WTC11 (cell line): ENCODE measurements around the gene AXDND1. TPM values are rescaled to one million over a fixed set of nuclear protein-coding genes. Genes with fewer than 3 reads are reported as not detected.
"Not testable (repeated sequence)": the region's sequence is repeated elsewhere in the genome, so short reads cannot be mapped to it uniquely, and the experiment has no call there.

Experiments
- ATAC-seq: fragments of 200-7000 bp; cut with Tn5 transposase; 2 replicates; pipeline ENCODE4 v1.10.0; 2021; ENCODE audit warnings: mild to moderate bottlenecking, moderate library complexity
- CTCF ChIA-PET: fragments of 300-600 bp; sonication (Branson Sonifier 250); formaldehyde crosslinking; loops from one replicate; lab custom pipeline; 2021; ENCODE audit warnings: antibody characterized with exemption; lab: Charles Lee
- POLR2A ChIA-PET: fragments of 350-600 bp; sonication (Branson Sonifier 250); formaldehyde crosslinking; loops from one replicate; lab custom pipeline; 2021; ENCODE audit warnings: antibody characterized with exemption; lab: Charles Lee
- DNase-seq: peaks from one replicate; pipeline ENCODE4 v3.0.0; 2021; ENCODE audit warnings: low spot score
- H3K27ac Mint-ChIP-seq: 2 replicates; pipeline ENCODE4 v1.8.0; 2021; ENCODE audit warnings: mixed read lengths
- H3K27me3 Mint-ChIP-seq: 2 replicates; pipeline ENCODE4 v1.8.0; 2021; ENCODE audit warnings: low read depth, mild to moderate bottlenecking, moderate library complexity, mixed read lengths
- H3K36me3 Mint-ChIP-seq: 2 replicates; pipeline ENCODE4 v1.8.0; 2021; ENCODE audit warnings: mixed read lengths
- H3K4me1 Mint-ChIP-seq: 2 replicates; pipeline ENCODE4 v1.8.0; 2022; ENCODE audit warnings: mixed read lengths
- H3K4me3 Mint-ChIP-seq: 2 replicates; pipeline ENCODE4 v1.8.0; 2021; ENCODE audit warnings: mild to moderate bottlenecking, moderate library complexity, mixed read lengths
- H3K9me3 Mint-ChIP-seq: 2 replicates; pipeline ENCODE4 v1.8.0; 2021; ENCODE audit warnings: mixed read lengths
- ARID4B ChIP-seq: sonication (generic); formaldehyde crosslinking; IDR thresholded peaks from 2 replicates; pipeline ENCODE4 v1.8.0; 2023; ENCODE audit warnings: missing genetic modification reagents, mild to moderate bottlenecking, borderline replicate concordance
- CREM ChIP-seq: sonication (generic); formaldehyde crosslinking; IDR thresholded peaks from 2 replicates; pipeline ENCODE4 v1.8.1; 2022; ENCODE audit warnings: mild to moderate bottlenecking, missing genetic modification reagents, moderate library complexity
- KAT7 ChIP-seq: sonication (generic); formaldehyde crosslinking; IDR thresholded peaks from 2 replicates; pipeline ENCODE4 v1.8.1; 2023; ENCODE audit warnings: missing genetic modification reagents, mild to moderate bottlenecking, borderline replicate concordance
- MAX ChIP-seq: sonication (generic); formaldehyde crosslinking; IDR thresholded peaks from 2 replicates; pipeline ENCODE4 v1.8.0; 2022; ENCODE audit warnings: mild to moderate bottlenecking, missing genetic modification reagents
- MLX ChIP-seq: sonication (generic); formaldehyde crosslinking; IDR thresholded peaks from 2 replicates; pipeline ENCODE4 v1.8.1; 2023; ENCODE audit warnings: mild to moderate bottlenecking, missing genetic modification reagents, moderate library complexity
- NR1H2 ChIP-seq: sonication (generic); formaldehyde crosslinking; IDR thresholded peaks from 2 replicates; pipeline ENCODE4 v1.9.0; 2021; ENCODE audit warnings: mild to moderate bottlenecking, moderate library complexity, missing genetic modification reagents
- STAT6 ChIP-seq: sonication (generic); formaldehyde crosslinking; conservative IDR thresholded peaks from 2 replicates; pipeline ENCODE4 v1.8.1; 2023; ENCODE audit warnings: mild to moderate bottlenecking, low read depth, missing genetic modification reagents, moderate library complexity
- ZBTB21 ChIP-seq: sonication (generic); formaldehyde crosslinking; IDR thresholded peaks from 2 replicates; pipeline ENCODE4 v1.8.1; 2023; ENCODE audit warnings: mild to moderate bottlenecking, missing genetic modification reagents, borderline replicate concordance
- ZNF281 ChIP-seq: sonication (generic); formaldehyde crosslinking; IDR thresholded peaks from 2 replicates; pipeline ENCODE4 v1.8.0; 2023; ENCODE audit warnings: mild to moderate bottlenecking, missing genetic modification reagents
- ZNF396 ChIP-seq: fragments of 250-450 bp; sonication (Bioruptor Pico); IDR thresholded peaks from 2 replicates; pipeline ENCODE4 v1.8.0; 2021; ENCODE audit warnings: mild to moderate bottlenecking, moderate library complexity, borderline replicate concordance
- ZNF423 ChIP-seq: fragments of 250-450 bp; sonication (Bioruptor Pico); IDR thresholded peaks from 2 replicates; pipeline ENCODE4 v2.1.2; 2022; ENCODE audit warnings: mild to moderate bottlenecking, moderate library complexity
- ZNF532 ChIP-seq: fragments of 250-450 bp; sonication (Bioruptor Pico); IDR thresholded peaks from 2 replicates; pipeline ENCODE4 v1.9.0; 2021; ENCODE audit warnings: mild to moderate bottlenecking, borderline replicate concordance
- total RNA-seq: library from RNA; stranded (reverse); gene quantifications from 3 replicates; pipeline ENCODE4 v1.2.3, GENCODE V29; 2021

Gene AXDND1
- total RNA-seq, 1 experiment from 2014 or later = not detected

- H3K9me3 Mint-ChIP-seq = peaks cover 34% of the 10 kb centered on the region
- H3K27ac Mint-ChIP-seq = no peak overlapping the region
- no peak overlapping the region for H3K4me3 Mint-ChIP-seq
- ATAC-seq (no peak), DNase-seq (no peak)
- ChIA-PET POLR2A (no interaction called here), CTCF (no interaction called here)
- peaks cover 22% of the 10 kb centered on the region for H3K36me3 Mint-ChIP-seq
- no peaks in the 10 kb centered on the region for H3K4me1 Mint-ChIP-seq
- H3K27me3 Mint-ChIP-seq = no peaks in the 10 kb centered on the region
- TF ChIP-seq MLX = no peak
- TF ChIP-seq MAX (CRISPR knock-in tag) = no peak
- TF ChIP-seq ZNF423 (CRISPR knock-in tag) = no peak
- TF ChIP-seq ARID4B (CRISPR knock-in tag) = no peak
- TF ChIP-seq ZNF532 (CRISPR knock-in tag) = no peak
- TF ChIP-seq CREM (CRISPR knock-in tag) = no peak
- TF ChIP-seq ZNF396 = no peak
- no peak for TF ChIP-seq ZBTB21
- no peak for TF ChIP-seq ZNF281 (CRISPR knock-in tag)
- TF ChIP-seq NR1H2 (CRISPR knock-in tag) = no peak
- TF ChIP-seq KAT7 = no peak
- TF ChIP-seq STAT6 (CRISPR knock-in tag) = no peak
Observed at GRCh38 chr1:179393721-179394120, 27.9 kb downstream of the AXDND1 start.

GRCh38 chr1:179399399-179399798, 33.6 kb downstream of the AXDND1 start:
- CTCF ChIA-PET, H3K27me3 Mint-ChIP-seq, POLR2A ChIA-PET: not testable (repeated sequence)

More at GRCh38 chr1:179399399-179399798, 33.6 kb downstream of the AXDND1 start:
- H3K9me3 Mint-ChIP-seq, ATAC-seq, H3K36me3 Mint-ChIP-seq, H3K4me3 Mint-ChIP-seq, H3K27ac Mint-ChIP-seq, H3K4me1 Mint-ChIP-seq, DNase-seq: not testable (repeated sequence)
